Measurements from ENCODE around the gene WDR90. TPM values are rescaled to one million over a fixed set of nuclear protein-coding genes. Genes with fewer than 3 reads are reported as not detected.

WDR90 gene
- total and polyA plus RNA-seq, 2 of the 13 experiments (the other 11 are each of a cell fraction or from before 2014, with no cell fraction given) = 14.9 to 28.9 TPM

GRCh38 chr16:667780-668518 is 18.8 kb downstream of the WDR90 start, which contains the start of gene RHOT2 (continued):
- TF ChIP-seq CTCF (CRISPR knock-in tag; IDR thresholded peaks at IDR 0.05) (peak; percentile 91), MLLT10 (CRISPR knock-in tag; IDR thresholded peaks at IDR 0.05) (no peak), XRCC5 (optimal IDR thresholded peaks at IDR 0.05; ENCODE audit: low read length) (peak; percentile 97), FOXP4 (CRISPR knock-in tag; IDR thresholded peaks at IDR 0.05) (0 out of 2 replicates have a peak, but pooled peaks have one; percentile 31), PTBP1 (IDR thresholded peaks at IDR 0.05; ENCODE audit: low read depth, low read length, poor library complexity, severe bottlenecking) (no peak), ZNF460 (CRISPR knock-in tag; IDR thresholded peaks at IDR 0.05; ENCODE audit: borderline replicate concordance) (no peak), ZNF800 (CRISPR knock-in tag; IDR thresholded peaks at IDR 0.05) (0 out of 2 replicates have a peak, but pooled peaks have one; percentile 28), BCLAF1 (IDR thresholded peaks at IDR 0.05) (no peak), STAG1 (CRISPR knock-in tag; IDR thresholded peaks at IDR 0.05) (peak; percentile 67), ZNF652 (CRISPR knock-in tag; IDR thresholded peaks at IDR 0.05; ENCODE audit: borderline replicate concordance, low read depth) (no peak), ZNF784 (CRISPR knock-in tag; IDR thresholded peaks at IDR 0.05; ENCODE audit: borderline replicate concordance) (peak; percentile 90; the same call in 1 of the 2 replicates), RNF219 (CRISPR knock-in tag; IDR thresholded peaks at IDR 0.05) (no peak; the same call in 1 of the 2 replicates), ZNF235 (CRISPR knock-in tag; IDR thresholded peaks at IDR 0.05; ENCODE audit: borderline replicate concordance) (peak; percentile 73; the same call in 1 of the 2 replicates), FIP1L1 (IDR thresholded peaks at IDR 0.05; ENCODE audit: borderline replicate concordance, insufficient read depth, low read depth, low read length) (no peak), CREM (IDR thresholded peaks at IDR 0.05) (no peak), CREM (CRISPR knock-in tag; IDR thresholded peaks at IDR 0.05) (no peak)
